H9 (cell line): ENCODE measurements around the gene CD300A. TPM values are rescaled to one million over a fixed set of nuclear protein-coding genes. Genes with fewer than 3 reads are reported as not detected.

Experiments used
- DNase-seq: peaks from one replicate; pipeline ENCODE4 v3.0.0-alpha.2; 2017
- H2AFZ ChIP-seq: one replicate; pipeline ENCODE4 v1.6.1; 2013; ENCODE audit warnings: mild to moderate bottlenecking, low read length, control low read depth, moderate library complexity
- H2AK5ac ChIP-seq: 2 replicates; pipeline ENCODE4 v1.6.1; 2013; ENCODE audit warnings: low read length, control low read depth, mixed read lengths; ENCODE audit not compliant: insufficient read length
- H2BK120ac ChIP-seq: one replicate; pipeline ENCODE4 v1.6.1; 2013; ENCODE audit warnings: low read depth, mild to moderate bottlenecking, low read length, control low read depth, inconsistent platforms; ENCODE audit not compliant: poor library complexity, severe bottlenecking
- H2BK12ac ChIP-seq: 2 replicates; pipeline ENCODE4 v1.6.1; 2013; ENCODE audit warnings: low read length, control low read depth, mixed read lengths, low read depth; ENCODE audit not compliant: insufficient read length
- H2BK15ac ChIP-seq: 2 replicates; pipeline ENCODE4 v1.6.1; 2013; ENCODE audit warnings: low read depth, low read length, control low read depth
- H2BK20ac ChIP-seq: one replicate; pipeline ENCODE4 v1.6.1; 2013; ENCODE audit warnings: low read depth, mild to moderate bottlenecking, low read length, control low read depth, inconsistent platforms; ENCODE audit not compliant: poor library complexity, severe bottlenecking
- H2BK5ac ChIP-seq: 2 replicates; pipeline ENCODE4 v1.6.1; 2013; ENCODE audit warnings: low read length, control low read depth, mixed read lengths; ENCODE audit not compliant: insufficient read length
- H3K14ac ChIP-seq: 2 replicates; pipeline ENCODE4 v1.6.1; 2013; ENCODE audit warnings: low read length, control low read depth; ENCODE audit not compliant: insufficient read depth
- H3K18ac ChIP-seq: 2 replicates; pipeline ENCODE4 v1.6.1; 2013; ENCODE audit warnings: low read depth, mild to moderate bottlenecking, mixed read lengths, low read length, control low read depth; ENCODE audit not compliant: insufficient read length
- H3K23ac ChIP-seq: 2 replicates; pipeline ENCODE4 v1.6.1; 2013; ENCODE audit warnings: low read length, control low read depth, mixed read lengths, low read depth; ENCODE audit not compliant: insufficient read length
- H3K23me2 ChIP-seq: 2 replicates; pipeline ENCODE4 v1.6.1; 2013; ENCODE audit warnings: low read depth, mild to moderate bottlenecking, mixed read lengths, low read length, control low read depth; ENCODE audit not compliant: insufficient read length, poor library complexity, severe bottlenecking
- H3K27ac ChIP-seq: 2 replicates; pipeline ENCODE4 v1.5.1; 2013; ENCODE audit warnings: low read length, control low read depth, mixed read lengths, low read depth; ENCODE audit not compliant: insufficient read length
- H3K27me3 ChIP-seq: 2 replicates; pipeline ENCODE4 v1.6.1; 2013; ENCODE audit warnings: low read length, control low read depth, inconsistent platforms; ENCODE audit not compliant: insufficient read depth
- H3K4ac ChIP-seq: 2 replicates; pipeline ENCODE4 v1.6.1; 2013; ENCODE audit warnings: low read depth, mild to moderate bottlenecking, control low read depth, inconsistent platforms, low read length, moderate library complexity
- H3K4me1 ChIP-seq: 2 replicates; pipeline ENCODE4 v1.6.1; 2013; ENCODE audit warnings: low read length, control low read depth, inconsistent platforms; ENCODE audit not compliant: insufficient read depth
- H3K4me2 ChIP-seq: 2 replicates; pipeline ENCODE4 v1.6.1; 2013; ENCODE audit warnings: low read length, control low read depth, mixed read lengths; ENCODE audit not compliant: insufficient read length, insufficient read depth
- H3K56ac ChIP-seq: 2 replicates; pipeline ENCODE4 v1.6.1; 2013; ENCODE audit warnings: low read depth, mild to moderate bottlenecking, mixed read lengths, low read length, control low read depth; ENCODE audit not compliant: insufficient read length
- H3K79me1 ChIP-seq: 2 replicates; pipeline ENCODE4 v1.6.1; 2013; ENCODE audit warnings: low read depth, mild to moderate bottlenecking, moderate library complexity, low read length, control low read depth, inconsistent platforms; ENCODE audit not compliant: insufficient read depth, poor library complexity, severe bottlenecking
- H3K79me2 ChIP-seq: 2 replicates; pipeline ENCODE4 v1.6.1; 2013; ENCODE audit warnings: low read length, control low read depth, inconsistent platforms; ENCODE audit not compliant: insufficient read depth
- H3K9ac ChIP-seq: 2 replicates; pipeline ENCODE4 v1.6.1; 2013; ENCODE audit warnings: low read length, control low read depth, mixed read lengths; ENCODE audit not compliant: insufficient read length; ENCODE audit errors: extremely low read depth
- H3K9me3 ChIP-seq: one replicate; pipeline ENCODE4 v1.6.1; 2013; ENCODE audit warnings: low read depth, low read length, inconsistent platforms; ENCODE audit not compliant: control insufficient read depth
- H3T11ph ChIP-seq: one replicate; pipeline ENCODE4 v1.6.1; 2013; ENCODE audit warnings: mild to moderate bottlenecking, low read length, control low read depth, inconsistent platforms
- H4K20me1 ChIP-seq: one replicate; pipeline ENCODE4 v1.6.1; 2013; ENCODE audit not compliant: control insufficient read depth, insufficient read length, insufficient read depth
- H4K5ac ChIP-seq: 2 replicates; pipeline ENCODE4 v1.6.1; 2013; ENCODE audit warnings: low read depth, mild to moderate bottlenecking, mixed read lengths, low read length, control low read depth; ENCODE audit not compliant: insufficient read length
- H4K8ac ChIP-seq: replicated peaks from 2 replicates; pipeline ENCODE4 v1.6.1; 2013; ENCODE audit warnings: low read length, control low read depth, mixed read lengths, low read depth; ENCODE audit not compliant: insufficient read length
- H4K91ac ChIP-seq: 2 replicates; pipeline ENCODE4 v1.6.1; 2013; ENCODE audit warnings: low read depth, mild to moderate bottlenecking, moderate library complexity, mixed read lengths, low read length, control low read depth; ENCODE audit not compliant: insufficient read length
- H3K27ac Mint-ChIP-seq, 3 experiments: 2 replicates in 2 of 3; 3 replicates in 1 of 3; pipeline ENCODE4 v1.8.0; 2020 to 2021; ENCODE audit warnings: mixed read lengths in 3 of 3, mild to moderate bottlenecking in 1 of 3, moderate library complexity in 1 of 3
- H3K27me3 Mint-ChIP-seq: 2 replicates; pipeline ENCODE4 v1.8.0; 2021; ENCODE audit warnings: low read depth, mild to moderate bottlenecking, moderate library complexity, mixed read lengths
- H3K36me3 Mint-ChIP-seq, 3 experiments: 2 replicates in 2 of 3; 3 replicates in 1 of 3; pipeline ENCODE4 v1.8.0; 2020 to 2021; ENCODE audit warnings: low read depth in 3 of 3, mixed read lengths in 3 of 3; ENCODE audit not compliant: insufficient read depth in 1 of 3
- H3K4me1 Mint-ChIP-seq, 2 experiments: 2 replicates each; pipeline ENCODE4 v1.8.0; 2020; ENCODE audit warnings: mixed read lengths in 2 of 2
- H3K4me3 Mint-ChIP-seq, 2 experiments: 2 replicates in 1 of 2; 3 replicates in 1 of 2; pipeline ENCODE4 v1.8.0; 2020 to 2021; ENCODE audit warnings: mild to moderate bottlenecking in 2 of 2, mixed read lengths in 2 of 2, moderate library complexity in 1 of 2
- H3K9me3 Mint-ChIP-seq, 2 experiments: 2 replicates in 1 of 2; 3 replicates in 1 of 2; pipeline ENCODE4 v1.8.0; 2020; ENCODE audit warnings: mild to moderate bottlenecking in 2 of 2, mixed read lengths in 2 of 2, moderate library complexity in 1 of 2
- CTCF ChIP-seq: fragments of 200-600 bp; sonication (generic); conservative IDR thresholded peaks from 3 replicates; pipeline ENCODE4 v1.8.0; 2021; ENCODE audit warnings: antibody characterized with exemption, mild to moderate bottlenecking
- WGBS: extraction: QIAGEN DNeasy Blood & Tissue Kit; methylation state at CpG from one replicate; pipeline ENCODE4 v1.1.7; 2013; ENCODE audit warnings: missing lambda C conversion rate, low lambda C conversion rate, mixed read lengths; ENCODE audit not compliant: insufficient read length; ENCODE audit errors: extremely low coverage; 5-methylcytosine and 5-hydroxymethylcytosine counted together
- total RNA-seq: library from RNA; stranded (reverse); gene quantifications from 2 replicates; pipeline ENCODE4 v1.2.1, GENCODE V29; 2021

CD300A gene
- total RNA-seq, 1 experiment from 2014 or later = not detected

- DNase-seq = no peak
- Mint-ChIP-seq H3K27ac (no peak overlapping the region), H3K9me3 (peaks cover 0 to 1% of the 10 kb centered on the region in 2 experiments; a peak in 1 of 5 replicates), H3K27me3 (peaks cover 61% of the 10 kb centered on the region), H3K36me3 (peaks cover 0 to 1% (median 0%) of the 10 kb centered on the region in 3 experiments; a peak in 1 of 7 replicates), H3K4me1 (peaks cover 25 to 36% of the 10 kb centered on the region in 2 experiments), H3K4me3 (no peak overlapping the region)
- Histone ChIP-seq H3K56ac (no peak overlapping the region), H2BK5ac (no peak overlapping the region), H3K27ac (no peak overlapping the region), H3K18ac (no peak overlapping the region), H2BK15ac (no peak overlapping the region), H4K91ac (no peak overlapping the region), H4K8ac (no peak overlapping the region), H3K27me3 (no peaks in the 10 kb centered on the region; the same call in 1 of the 2 replicates), H3K23me2 (peaks cover 21% of the 10 kb centered on the region), H2BK20ac (no peak overlapping the region), H4K5ac (no peak overlapping the region), H3K9me3 (no peaks in the 10 kb centered on the region), H2BK12ac (no peak overlapping the region), H3T11ph (no peak overlapping the region), H3K4me2 (no peak overlapping the region), H3K14ac (no peak overlapping the region; the same call in 1 of the 2 replicates), H3K4me1 (peaks cover 5% of the 10 kb centered on the region; the same call in 1 of the 2 replicates), H3K23ac (no peak overlapping the region), H2AK5ac (no peak overlapping the region), H2BK120ac (no peak overlapping the region), H3K79me2 (no peaks in the 10 kb centered on the region), H4K20me1 (no peaks in the 10 kb centered on the region), H3K9ac (no peak overlapping the region), H3K79me1 (no peaks in the 10 kb centered on the region), H3K4ac (no peak overlapping the region), H2AFZ (no peak overlapping the region)
- no CpG with 5 or more reads among the region's 6 CpGs for WGBS
- TF ChIP-seq CTCF = no peak
These were observed 38.7 kb upstream of the CD300A start for GRCh38 chr17:74427763-74428153.
